SU-DHL-6 (cell line): ENCODE measurements around the gene PDGFA.

Source experiments
- CTCF ChIP-seq: fragments of 200-600 bp; sonication (generic); IDR thresholded peaks from one replicate; pipeline ENCODE4 v1.5.1; 2017; ENCODE audit warnings: antibody characterized with exemption, mild to moderate bottlenecking, low read length, moderate library complexity; ENCODE audit not compliant: insufficient read depth, poor library complexity, severe bottlenecking
- EZH2phosphoT487 ChIP-seq: fragments of 200-600 bp; sonication (generic), shearing (Covaris generic); conservative IDR thresholded peaks from 2 replicates; pipeline ENCODE4 v1.6.1; 2018; ENCODE audit warnings: mild to moderate bottlenecking, antibody characterized with exemption, low read length, moderate library complexity, mixed read lengths

GRCh38 chr7:521221-522070 is 1.8 kb upstream of the PDGFA start:
- TF ChIP-seq CTCF (no peak), EZH2phosphoT487 (no peak)
